NCI-H2107 treated with DMSO at 0.1 percent for 48 hours (cell line): Measurements from ENCODE around the gene SLIT1.
A peak's percentile ranks its signal among the peaks of the same experiment; 100 is the strongest.

Experiments used
- DNase-seq: peaks from one replicate; lab custom pipeline; 2025; ENCODE audit not compliant: unreplicated experiment; lab: John Stamatoyannopoulos, UW

Gene SLIT1

DNA sequence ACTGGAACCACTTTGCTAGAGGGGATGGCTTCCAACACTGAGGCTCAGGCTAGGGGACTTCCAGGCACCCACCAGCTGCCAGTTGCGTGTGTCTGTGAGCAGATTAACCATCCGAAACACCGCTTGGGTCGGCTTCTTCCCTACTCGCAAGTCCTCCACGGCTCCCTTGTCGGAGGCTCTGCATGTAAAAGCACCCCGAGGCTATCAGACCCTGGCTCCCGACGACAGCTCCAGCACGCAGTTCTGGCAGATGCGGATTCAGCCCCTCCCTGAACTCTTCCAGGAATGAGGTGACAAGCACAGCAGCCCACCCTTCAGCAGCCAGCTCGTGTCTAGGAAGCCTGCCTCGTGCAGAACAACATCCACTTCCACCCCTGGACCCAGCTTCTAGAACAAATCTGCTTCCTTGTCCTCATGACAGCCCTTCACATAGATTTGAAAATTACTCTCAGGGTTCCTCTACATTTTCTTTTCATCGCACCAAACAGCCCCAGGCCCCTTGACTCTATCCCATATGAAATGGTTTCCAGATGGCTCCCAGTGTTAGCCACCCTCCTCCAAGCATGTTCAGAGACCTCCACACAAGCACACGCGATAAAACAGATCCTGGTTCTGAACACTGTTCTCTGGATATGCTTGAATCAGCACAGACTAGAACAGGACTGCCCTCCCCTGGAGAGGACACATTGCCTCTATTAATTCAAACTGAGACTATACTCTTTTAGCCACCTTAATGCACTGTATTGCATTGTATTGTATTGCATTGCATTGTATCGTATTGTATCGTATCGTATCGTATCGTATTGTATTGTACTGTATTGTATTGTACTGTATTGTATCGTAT, 44.6 kb downstream of the SLIT1 start:
- DNase-seq, result no peak

DNA sequence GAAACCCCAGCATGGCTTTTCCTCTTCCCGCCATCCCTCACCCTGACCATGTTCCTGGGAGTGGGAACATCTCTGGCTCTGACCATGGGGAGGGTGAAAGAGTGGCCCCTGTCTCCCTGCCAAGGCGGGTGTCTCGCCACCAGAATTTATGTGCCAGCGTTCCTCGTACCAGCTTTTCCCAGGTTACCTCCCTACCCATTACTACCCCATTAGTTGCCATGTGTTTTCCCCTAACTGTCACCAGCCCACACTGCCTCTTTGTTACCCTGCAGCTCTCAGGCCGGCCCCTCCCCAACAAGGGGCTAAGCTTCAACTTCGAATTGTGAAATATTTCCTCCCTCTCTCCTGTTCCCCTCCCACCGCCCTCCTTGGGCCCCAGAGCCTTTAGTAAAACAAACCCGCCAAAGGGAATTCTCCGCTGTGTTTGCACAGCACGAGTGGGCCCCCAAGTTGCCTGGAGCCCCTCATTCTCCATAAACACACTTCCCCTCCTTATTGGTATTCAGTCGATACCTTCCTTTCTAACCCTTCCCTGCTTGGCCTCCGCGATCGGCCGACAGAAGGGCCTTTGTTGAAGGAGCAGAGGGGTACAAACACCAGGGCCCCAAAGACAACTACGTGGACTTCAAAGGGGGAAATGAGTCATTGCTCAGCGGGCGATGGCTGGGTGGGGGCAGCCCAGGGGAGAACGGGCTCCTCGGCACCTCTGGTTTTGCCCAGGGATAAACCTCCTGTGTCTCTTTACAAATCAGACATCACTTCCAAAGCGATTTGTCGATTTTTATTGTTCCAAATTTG, 45.5 kb downstream of the SLIT1 start:
- no peak for DNase-seq

DNA sequence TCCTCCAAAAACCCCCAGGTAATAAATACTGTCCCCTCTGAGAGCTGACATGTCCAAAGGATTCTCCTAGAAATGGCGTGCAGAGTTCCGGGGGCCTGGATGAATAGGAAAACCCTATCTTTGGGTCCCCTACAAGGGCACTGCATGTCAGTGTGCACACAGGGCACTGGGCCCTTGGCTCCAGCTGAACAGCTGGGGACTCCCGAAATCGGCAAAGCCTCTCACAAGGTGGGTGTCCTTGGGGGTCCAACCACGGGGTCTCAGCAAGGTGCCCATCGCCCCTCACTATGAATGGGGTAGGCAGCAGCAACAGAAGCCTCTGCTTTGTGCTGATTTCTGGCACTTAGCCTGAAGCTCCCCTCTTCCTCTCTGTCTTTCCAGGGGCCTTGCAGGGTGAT, 46.1 kb downstream of the SLIT1 start:
- DNase-seq, result no peak

- DNase-seq, result no peak
Observed at GRCh38 chr10:97138846-97139245, 46.9 kb downstream of the SLIT1 start.

DNA sequence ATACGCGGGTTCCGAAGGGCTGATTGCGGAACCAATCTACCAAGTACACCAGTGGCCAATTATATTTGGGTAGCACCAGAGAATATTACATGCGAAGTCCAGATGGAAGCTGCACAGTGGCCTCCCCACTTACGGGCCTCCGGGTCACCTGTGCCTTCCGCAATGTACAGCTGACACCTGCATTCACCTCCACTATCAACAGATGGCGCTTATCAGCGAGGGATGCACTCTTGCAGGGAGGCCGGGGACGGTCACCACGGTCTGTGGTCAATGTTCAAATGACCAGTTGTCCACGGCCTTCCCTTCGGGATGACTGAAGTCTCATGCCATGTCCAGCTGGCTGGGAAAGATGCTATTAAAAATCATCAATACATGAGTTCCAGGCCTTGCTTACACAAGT, 47.6 kb downstream of the SLIT1 start:
- DNase-seq, result no peak

- DNase-seq, result no peak
Observed at GRCh38 chr10:97136756-97137155, 49.0 kb downstream of the SLIT1 start.

- no peak for DNase-seq
Observed at GRCh38 chr10:97135464-97135863, 50.3 kb downstream of the SLIT1 start.

GRCh38 chr10:97134983-97135382, 50.8 kb downstream of the SLIT1 start:
- no peak for DNase-seq

GRCh38 chr10:97134110-97134509, 51.6 kb downstream of the SLIT1 start:
- no peak for DNase-seq

GRCh38 chr10:97132273-97132672, 53.5 kb downstream of the SLIT1 start:
- no peak for DNase-seq

GRCh38 chr10:97131666-97132065, 54.1 kb downstream of the SLIT1 start:
- no peak for DNase-seq

GRCh38 chr10:97131181-97131628, 54.6 kb downstream of the SLIT1 start:
- DNase-seq, result no peak

- peak; percentile 17 for DNase-seq
Observed at GRCh38 chr10:97129666-97130065, 56.1 kb downstream of the SLIT1 start.

- DNase-seq, result peak; percentile 53
Observed at GRCh38 chr10:97128516-97129154, 57.1 kb downstream of the SLIT1 start.

DNA sequence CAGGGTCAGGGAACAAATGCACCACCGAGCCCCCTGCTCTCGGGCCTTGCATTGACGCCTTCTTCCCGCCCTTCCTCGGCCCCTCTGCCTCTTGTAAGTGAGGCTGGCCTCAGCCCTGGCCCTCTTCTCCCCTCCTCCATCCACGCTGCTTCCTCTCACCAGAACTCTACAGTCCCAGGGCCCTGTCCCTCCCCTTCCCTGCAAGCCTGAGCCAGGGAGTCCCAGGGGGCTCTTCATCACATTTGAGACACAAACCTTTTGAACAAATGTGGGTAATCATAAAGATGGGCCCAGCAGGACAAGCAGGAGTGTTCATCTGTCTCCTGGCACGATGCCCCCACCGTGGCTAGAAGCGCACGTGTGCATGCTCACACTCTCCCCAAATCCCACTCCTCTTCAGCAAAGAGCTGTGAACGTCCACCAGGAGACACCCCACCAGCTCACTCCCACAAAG, 57.7 kb downstream of the SLIT1 start:
- peak; percentile 52 for DNase-seq

DNA sequence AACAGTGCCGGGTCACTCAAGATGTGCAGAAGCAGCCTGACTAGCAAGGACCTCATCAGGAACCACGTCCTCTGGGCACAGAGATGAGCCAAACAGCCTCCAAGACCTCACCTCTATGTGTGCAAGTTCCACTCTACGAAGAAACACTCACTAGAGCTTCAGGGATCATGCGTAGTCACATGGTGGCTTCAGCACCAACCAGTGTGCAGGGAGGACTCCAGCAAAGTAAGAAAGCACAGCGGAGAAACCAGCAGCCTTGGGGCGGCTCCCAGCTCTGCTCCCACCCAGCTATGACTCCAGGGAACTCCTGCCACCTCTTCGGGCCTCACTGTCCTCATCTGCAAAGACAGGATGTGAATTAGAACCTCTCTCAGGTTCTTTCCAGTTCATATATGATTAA, 58.2 kb downstream of the SLIT1 start:
- no peak for DNase-seq

DNA sequence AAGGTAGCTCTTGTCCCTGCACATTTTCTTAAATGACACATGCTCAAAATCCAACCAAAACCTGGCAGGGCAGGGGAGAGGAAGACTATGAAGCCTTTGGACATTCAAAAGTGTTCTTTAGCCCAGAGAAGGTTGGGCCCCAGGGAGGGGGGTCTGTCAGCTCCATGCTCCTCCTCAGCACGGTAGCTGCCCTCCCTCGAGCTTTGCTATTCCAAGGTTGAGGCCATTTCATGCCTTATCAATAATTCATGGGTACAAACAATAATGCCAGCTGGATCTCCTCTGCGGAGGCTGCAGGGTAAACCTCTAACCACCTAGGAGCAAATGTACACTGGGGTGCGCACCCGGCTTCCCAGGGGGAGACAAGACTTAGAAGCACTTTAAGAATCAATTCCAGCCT, 61.5 kb downstream of the SLIT1 start:
- no peak for DNase-seq

GRCh38 chr10:97123765-97124164, 62.0 kb downstream of the SLIT1 start:
- peak; percentile 58 for DNase-seq

DNA sequence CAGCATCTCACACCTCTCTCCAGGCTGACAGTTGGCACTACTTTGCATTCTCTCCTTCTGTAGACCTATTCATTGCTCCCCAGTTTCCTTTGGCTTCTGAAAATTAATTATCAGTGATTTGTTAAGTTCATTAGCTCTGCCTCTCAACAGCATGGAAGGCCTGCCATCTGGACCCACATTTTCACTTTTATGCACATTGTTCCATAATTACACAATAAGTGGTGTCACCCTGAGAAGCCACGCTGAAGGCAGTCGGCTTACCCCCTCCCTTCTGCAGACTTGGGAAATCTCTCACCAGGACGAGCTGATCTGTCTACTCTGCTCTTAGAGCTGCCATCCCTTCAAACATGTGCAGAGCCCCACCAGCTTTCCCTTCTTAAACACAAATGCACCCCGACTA, 64.7 kb downstream of the SLIT1 start:
- DNase-seq, result no peak

DNA sequence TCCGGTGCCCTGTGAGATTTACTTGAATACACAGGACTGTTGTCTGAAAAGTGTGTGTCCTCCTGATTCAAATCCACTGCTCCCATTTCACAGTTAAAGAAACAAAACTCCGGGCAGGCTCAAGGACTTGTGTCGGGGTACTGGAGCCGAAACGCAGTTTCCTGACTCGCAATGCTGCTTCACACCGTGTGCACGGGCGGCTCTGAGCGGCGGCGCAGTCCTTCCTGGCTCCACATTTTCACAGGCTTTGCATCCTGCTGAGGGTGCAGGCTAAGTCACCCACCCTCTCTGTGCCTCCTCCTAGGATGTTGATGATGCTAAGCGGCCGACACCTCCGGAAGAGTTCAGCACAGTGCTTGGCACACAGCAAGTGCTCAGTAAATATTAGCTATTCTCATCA, 65.4 kb downstream of the SLIT1 start:
- DNase-seq, result no peak

- DNase-seq, result no peak
Observed at GRCh38 chr10:97119058-97119745, 66.6 kb downstream of the SLIT1 start.
